IMR-90 (cell line): ENCODE measurements around the gene SOX6. TPM values are rescaled to one million over a fixed set of nuclear protein-coding genes. Genes with fewer than 3 reads are reported as not detected.

Source experiments
- ATAC-seq: fragments of 200-7000 bp; cut with Tn5 transposase; 2 replicates; pipeline ENCODE4 v1.9.1; 2020; ENCODE audit warnings: low read depth, mild to moderate bottlenecking, moderate library complexity
- BruUV-seq: library from RNA; stranded (reverse); fragments of 400-500 nt; replicated peaks from 2 replicates; lab custom pipeline; 2021; lab: Mats Ljungman, UMichigan
- CTCF ChIA-PET: fragments of 300-600 bp; formaldehyde crosslinking; extraction: SDS; loops from one replicate; lab custom pipeline; 2021; ENCODE audit warnings: antibody characterized with exemption; lab: Yijun Ruan, JAX
- POLR2A ChIA-PET: fragments of 300-600 bp; sonication (Branson Sonifier 250); formaldehyde crosslinking; loops from one replicate; lab custom pipeline; 2022; ENCODE audit warnings: antibody characterized with exemption; ENCODE audit not compliant: unreplicated experiment; lab: Charles Lee
- DNase-seq: peaks from one replicate; pipeline ENCODE4 v3.0.0; 2013
- H2AFZ ChIP-seq: replicated peaks from 2 replicates; pipeline ENCODE3; 2013; ENCODE audit warnings: low read length, mild to moderate bottlenecking; ENCODE audit not compliant: poor library complexity
- H2AK5ac ChIP-seq: 2 replicates; pipeline ENCODE4 v1.6.1; 2013; ENCODE audit warnings: low read depth, low read length, inconsistent platforms
- H2AK9ac ChIP-seq: replicated peaks from 2 replicates; pipeline ENCODE3; 2013; ENCODE audit warnings: mild to moderate bottlenecking, low read depth, low read length, moderate library complexity; ENCODE audit not compliant: poor library complexity
- H2BK120ac ChIP-seq: 2 replicates; pipeline ENCODE4 v1.6.1; 2013; ENCODE audit warnings: low read depth, low read length, inconsistent platforms
- H2BK15ac ChIP-seq: 3 replicates; pipeline ENCODE4 v1.6.1; 2013; ENCODE audit warnings: low read depth, low read length, inconsistent platforms
- H2BK20ac ChIP-seq: 2 replicates; pipeline ENCODE4 v1.6.1; 2013; ENCODE audit warnings: low read depth, mild to moderate bottlenecking, inconsistent platforms, low read length, moderate library complexity
- H2BK5ac ChIP-seq: 2 replicates; pipeline ENCODE4 v1.6.1; 2013; ENCODE audit warnings: mild to moderate bottlenecking, low read depth, low read length, inconsistent platforms; ENCODE audit not compliant: poor library complexity, severe bottlenecking
- H3K14ac ChIP-seq: replicated peaks from 2 replicates; pipeline ENCODE4 v1.6.1; 2013; ENCODE audit warnings: low read depth, low read length, inconsistent platforms
- H3K18ac ChIP-seq: 2 replicates; pipeline ENCODE4 v1.6.1; 2013; ENCODE audit warnings: low read depth, low read length, control low read depth
- H3K23ac ChIP-seq: 2 replicates; pipeline ENCODE4 v1.6.1; 2013; ENCODE audit warnings: low read depth, low read length, inconsistent platforms
- H3K27ac ChIP-seq: 2 replicates; pipeline ENCODE4 v1.5.1; 2013; ENCODE audit warnings: mild to moderate bottlenecking, control low read depth, low read length; ENCODE audit not compliant: insufficient read depth
- H3K27me3 ChIP-seq: 2 replicates; pipeline ENCODE4 v1.6.1; 2013; ENCODE audit warnings: low read length; ENCODE audit not compliant: control insufficient read depth, insufficient read depth
- H3K36me3 ChIP-seq: 2 replicates; pipeline ENCODE4 v1.6.1; 2013; ENCODE audit warnings: low read length, mixed read lengths; ENCODE audit not compliant: control insufficient read depth, insufficient read depth
- H3K4ac ChIP-seq: 2 replicates; pipeline ENCODE4 v1.6.1; 2013; ENCODE audit warnings: low read depth, low read length, inconsistent platforms
- H3K4me1 ChIP-seq: 2 replicates; pipeline ENCODE4 v1.6.1; 2013; ENCODE audit warnings: low read length, mixed read lengths; ENCODE audit not compliant: control insufficient read depth, insufficient read depth
- H3K4me2 ChIP-seq: 2 replicates; pipeline ENCODE4 v1.6.1; 2013; ENCODE audit warnings: low read depth, mild to moderate bottlenecking, control low read depth, low read length, moderate library complexity
- H3K4me3 ChIP-seq: 2 replicates; pipeline ENCODE4 v1.5.1; 2013; ENCODE audit warnings: low read depth, mild to moderate bottlenecking, control low read depth, low read length, moderate library complexity; ENCODE audit not compliant: insufficient read depth
- H3K56ac ChIP-seq: 2 replicates; pipeline ENCODE4 v1.6.1; 2013; ENCODE audit warnings: low read length, inconsistent platforms; ENCODE audit not compliant: insufficient read depth; ENCODE audit errors: extremely low read depth
- H3K79me1 ChIP-seq, 2 experiments: 2 replicates each; pipeline ENCODE4 v1.6.1; 2013; ENCODE audit warnings: low read length in 2 of 2, inconsistent platforms in 1 of 2, low read depth in 1 of 2
- H3K9ac ChIP-seq: 2 replicates; pipeline ENCODE4 v1.6.1; 2013; ENCODE audit warnings: low read depth, low read length, control low read depth
- H3K9me1 ChIP-seq: 2 replicates; pipeline ENCODE4 v1.6.1; 2013; ENCODE audit warnings: low read length, inconsistent platforms; ENCODE audit not compliant: insufficient read depth
- H3K9me3 ChIP-seq: 2 replicates; pipeline ENCODE4 v1.6.1; 2013; ENCODE audit warnings: low read length; ENCODE audit not compliant: control insufficient read depth, insufficient read depth
- H4K20me1 ChIP-seq: 2 replicates; pipeline ENCODE4 v1.6.1; 2013; ENCODE audit warnings: low read length, inconsistent platforms; ENCODE audit not compliant: insufficient read depth
- H4K5ac ChIP-seq: 2 replicates; pipeline ENCODE4 v1.6.1; 2013; ENCODE audit warnings: mild to moderate bottlenecking, low read depth, low read length, control low read depth
- H4K8ac ChIP-seq, 2 experiments: 2 replicates each; pipeline ENCODE4 v1.6.1; 2013; ENCODE audit warnings: low read depth in 2 of 2, low read length in 2 of 2, control low read depth in 1 of 2, inconsistent platforms in 1 of 2
- H4K91ac ChIP-seq: 2 replicates; pipeline ENCODE4 v1.6.1; 2013; ENCODE audit warnings: low read depth, low read length, inconsistent platforms; ENCODE audit not compliant: insufficient read depth
- BHLHE40 ChIP-seq: fragments of 150-350 bp; IDR thresholded peaks from 2 replicates; pipeline ENCODE4 v1.6.1; 2016; ENCODE audit warnings: mild to moderate bottlenecking, low read depth, low read length
- CTCF ChIP-seq: conservative IDR thresholded peaks from 2 replicates; pipeline ENCODE4 v1.5.1; 2012; ENCODE audit warnings: mild to moderate bottlenecking, low read depth, low read length, improper control_type of control experiment
- ELK1 ChIP-seq: fragments of 150-350 bp; IDR thresholded peaks from 2 replicates; pipeline ENCODE4 v1.6.1; 2016; ENCODE audit warnings: low read depth, mild to moderate bottlenecking, low read length, moderate library complexity, borderline replicate concordance
- FOS ChIP-seq: fragments of 150-350 bp; IDR thresholded peaks from 2 replicates; pipeline ENCODE4 v1.6.1; 2016; ENCODE audit warnings: low read depth, low read length
- MAFK ChIP-seq: IDR thresholded peaks from 2 replicates; pipeline ENCODE4 v1.6.1; 2012; ENCODE audit warnings: low read depth, low read length, improper control_type of control experiment
- MAZ ChIP-seq: IDR thresholded peaks from 2 replicates; pipeline ENCODE4 v1.6.1; 2012; ENCODE audit warnings: low read depth, mild to moderate bottlenecking, low read length, improper control_type of control experiment, moderate library complexity, borderline replicate concordance
- MXI1 ChIP-seq: IDR thresholded peaks from 2 replicates; pipeline ENCODE4 v1.6.1; 2012; ENCODE audit warnings: low read depth, mild to moderate bottlenecking, low read length, moderate library complexity, borderline replicate concordance
- NFE2L2 ChIP-seq: fragments of 150-350 bp; IDR thresholded peaks from 2 replicates; pipeline ENCODE4 v1.6.1; 2016; ENCODE audit warnings: low read depth, mild to moderate bottlenecking, low read length
- RAD21 ChIP-seq: IDR thresholded peaks from 2 replicates; pipeline ENCODE4 v1.6.1; 2012; ENCODE audit warnings: low read length, improper control_type of control experiment
- RCOR1 ChIP-seq: IDR thresholded peaks from 2 replicates; pipeline ENCODE4 v1.6.1; 2012; ENCODE audit warnings: mild to moderate bottlenecking, low read length, improper control_type of control experiment; ENCODE audit not compliant: insufficient replicate concordance
- USF2 ChIP-seq: fragments of 150-350 bp; IDR thresholded peaks from 2 replicates; pipeline ENCODE4 v1.6.1; 2017; ENCODE audit warnings: mild to moderate bottlenecking, antibody characterized with exemption, low read length, low read depth
- WGBS, 2 experiments: methylation state at CpG; one replicate each; pipeline versions ENCODE4 v1.1.5 to v1.1.7; 2013; ENCODE audit warnings: missing lambda C conversion rate in 2 of 2; ENCODE audit not compliant: insufficient read length in 1 of 2; ENCODE audit errors: extremely low coverage in 2 of 2; 5-methylcytosine and 5-hydroxymethylcytosine counted together
- dilution Hi-C: fragments of 300-500 bp; cut with HindIII; formaldehyde crosslinking; loops from one replicate; pipeline ENCODE4 v1.14.3; 2018; ENCODE audit warnings: low sequenced_read_pairs; ENCODE audit not compliant: unreplicated experiment
- in situ Hi-C: fragments of 300-500 bp; cut with MboI; formaldehyde crosslinking; loops from 3 replicates; pipeline ENCODE4 v1.14.3; 2019; ENCODE audit warnings: low sequenced_read_pairs, inconsistent platforms, mixed read lengths
- intact Hi-C: fragments of 100-400 bp; cut with micrococcal nuclease; formaldehyde crosslinking; loops from 2 replicates; pipeline ENCODE4 v1.10.0; 2022
- polyA plus RNA-seq, 3 experiments: library from polyadenylated mRNA; depleted of rRNA; stranded (reverse); fragments of >200 nt; gene quantifications; 2 replicates each; pipeline ENCODE4 v1.2.3, GENCODE V29; 2012; ENCODE audit warnings: low replicate concordance in 1 of 3
- total RNA-seq: library from RNA; depleted of rRNA; stranded (reverse); fragments of >200 nt; gene quantifications from 2 replicates; pipeline ENCODE4 v1.2.3, GENCODE V29; 2012

Gene SOX6
- total and polyA plus RNA-seq, 2 of the 4 experiments (the other 2 are of a cell fraction) = 1.7 to 7.7 TPM

- H3K4ac ChIP-seq = no peak overlapping the region
- intact Hi-C loops = no loop called here
- WGBS, 2 experiments = no CpG with 5 or more reads among the region's 1 CpG
These were observed 393.1 kb downstream of the SOX6 start for GRCh38 chr11:15963266-15963665.

More at GRCh38 chr11:15963266-15963665, 393.1 kb downstream of the SOX6 start:
- Histone ChIP-seq H3K23ac (no peak overlapping the region), H3K4me3 (no peak overlapping the region), H4K8ac (0 out of 4 replicates have a peak overlapping the region, but pooled peaks of 1 of the 2 experiments have one; percentile 12), H4K20me1 (no peaks in the 10 kb centered on the region), H3K18ac (no peak overlapping the region), H3K27me3 (no peaks in the 10 kb centered on the region), H2BK20ac (no peak overlapping the region), H3K9ac (no peak overlapping the region), H2BK120ac (no peak overlapping the region), H3K9me3 (no peaks in the 10 kb centered on the region), H3K56ac (no peak overlapping the region), H3K36me3 (no peaks in the 10 kb centered on the region), H3K14ac (no peak overlapping the region), H2BK15ac (no peak overlapping the region), H3K4me2 (no peak overlapping the region), H3K4me1 (peaks cover 5% of the 10 kb centered on the region), H3K9me1 (peaks cover 5% of the 10 kb centered on the region; the same call in 1 of the 2 replicates), H2AFZ (no peak overlapping the region), H4K91ac (no peak overlapping the region), H2AK9ac (no peak overlapping the region), H2AK5ac (0 out of 2 replicates have a peak overlapping the region, but pooled peaks have one; percentile 30), H2BK5ac (no peak overlapping the region), H3K27ac (no peak overlapping the region), H4K5ac (no peak overlapping the region), H3K79me1 (no peaks in the 10 kb centered on the region; a peak in 1 of 4 replicates)
- in situ Hi-C loops (no loop called here), dilution Hi-C loops (no loop called here)
- CTCF ChIA-PET = interaction anchor here (0.5 kb wide), 1 partner anchor 215 kb away, joined by 3 read pairs; no protein-coding TSS in a partner anchor
- TF ChIP-seq MAFK = no peak
- no peak for TF ChIP-seq RCOR1
- TF ChIP-seq USF2 = no peak
- TF ChIP-seq MXI1 = no peak
- TF ChIP-seq ELK1 = no peak
- TF ChIP-seq MAZ = no peak
- no peak for TF ChIP-seq CTCF
- no peak for TF ChIP-seq BHLHE40
- no peak for TF ChIP-seq RAD21
- TF ChIP-seq FOS = no peak
- TF ChIP-seq NFE2L2 = no peak
- ATAC-seq (no peak), DNase-seq (no peak)
- POLR2A ChIA-PET = no interaction called here
- no TSS peak for BruUV-seq
